HCT116 (cell line): ENCODE measurements around the gene NENF. TPM values are rescaled to one million over a fixed set of nuclear protein-coding genes. Genes with fewer than 3 reads are reported as not detected.
A peak's percentile ranks its signal among the peaks of the same experiment; 100 is the strongest.

Experiments used
- ATAC-seq: fragments of 200-7000 bp; cut with Tn5 transposase; 2 replicates; pipeline ENCODE4 v1.9.1; 2020; ENCODE audit warnings: mild to moderate bottlenecking, moderate library complexity
- BruUV-seq: library from RNA; stranded (reverse); fragments of 400-500 nt; replicated peaks from 2 replicates; lab custom pipeline; 2021; lab: Mats Ljungman, UMichigan
- CTCF ChIA-PET: fragments of 300-600 bp; sonication (Branson Sonifier 250); formaldehyde crosslinking; loops from one replicate; lab custom pipeline; 2021; ENCODE audit warnings: antibody characterized with exemption; lab: Charles Lee
- POLR2A ChIA-PET: fragments of 300-600, 350-600 bp; sonication (Branson Sonifier 250); formaldehyde crosslinking; loops from one replicate; lab custom pipeline; 2021; ENCODE audit warnings: antibody characterized with exemption; lab: Charles Lee
- RAD21 ChIA-PET, 2 experiments: fragments of 300-600 bp; sonication (Branson Sonifier 250); formaldehyde crosslinking; loops; one replicate each; lab custom pipeline; 2023; ENCODE audit warnings: low total read pairs in 2 of 2; ENCODE audit not compliant: uncharacterized antibody in 2 of 2, unreplicated experiment in 2 of 2, low non-redundant PET in 1 of 2; lab: Charles Lee
- DNase-seq: peaks from one replicate; pipeline ENCODE4 v3.0.0-alpha.2; 2010; ENCODE audit warnings: low read depth, low spot score
- H2AFZ ChIP-seq: fragments of 200-600 bp; shearing (Covaris generic), sonication (generic); 2 replicates; pipeline ENCODE4 v1.6.1; 2017; ENCODE audit warnings: low read depth, mixed run types, mixed read lengths, antibody characterized with exemption, low read length; ENCODE audit not compliant: poor library complexity, severe bottlenecking
- H3K27ac ChIP-seq: 2 replicates; pipeline ENCODE4 v1.5.1; 2012; ENCODE audit warnings: low read depth, low read length
- H3K27me3 ChIP-seq: fragments of 200-600 bp; sonication (generic); 2 replicates; pipeline ENCODE4 v1.6.1; 2016; ENCODE audit warnings: mixed run types, low read length, mixed read lengths; ENCODE audit not compliant: insufficient read depth
- H3K36me3 ChIP-seq, 2 experiments: fragments of 200-500 bp in 1 of 2; fragments of 200-600 bp in 1 of 2; sonication (Bioruptor generic) in 1 of 2; sonication (generic) in 1 of 2; 2 replicates each; pipeline versions ENCODE4 v1.5.1 to v1.6.1; 2014 to 2016; ENCODE audit warnings: low read length in 2 of 2, inconsistent platforms in 1 of 2, mixed read lengths in 1 of 2, mixed run types in 1 of 2; ENCODE audit not compliant: insufficient read depth in 2 of 2, control insufficient read depth in 1 of 2
- H3K4me1 ChIP-seq, 2 experiments: fragments of 200-600 bp in 1 of 2; sonication (generic) in 1 of 2; 2 replicates each; pipeline versions ENCODE4 v1.5.1 to v1.6.1; 2012 to 2017; ENCODE audit warnings: low read length in 2 of 2, inconsistent platforms in 1 of 2, mild to moderate bottlenecking in 1 of 2, mixed read lengths in 1 of 2, mixed run types in 1 of 2, moderate library complexity in 1 of 2; ENCODE audit not compliant: insufficient read depth in 2 of 2, control insufficient read depth in 1 of 2
- H3K4me2 ChIP-seq: fragments of 200-600 bp; sonication (generic); 2 replicates; pipeline ENCODE4 v1.6.1; 2017; ENCODE audit warnings: mixed run types, low read length, mixed read lengths
- H3K4me3 ChIP-seq, 2 experiments: fragments of 200-600 bp in 1 of 2; sonication (generic) in 1 of 2; replicated peaks in 1 of 2; 2 replicates each; pipeline ENCODE4 v1.5.1; 2011 to 2016; ENCODE audit warnings: low read length in 2 of 2, control low read depth in 1 of 2, low read depth in 1 of 2, mild to moderate bottlenecking in 1 of 2, mixed read lengths in 1 of 2, mixed run types in 1 of 2
- H3K79me2 ChIP-seq: fragments of 200-600 bp; sonication (generic); 2 replicates; pipeline ENCODE4 v1.6.1; 2017; ENCODE audit warnings: mild to moderate bottlenecking, mixed run types, low read length, moderate library complexity, mixed read lengths; ENCODE audit not compliant: insufficient read depth
- H3K9ac ChIP-seq: fragments of 200-600 bp; sonication (generic); 2 replicates; pipeline ENCODE4 v1.6.1; 2016; ENCODE audit warnings: low read length, mixed read lengths
- H3K9me2 ChIP-seq: fragments of 200-600 bp; sonication (generic), shearing (Covaris generic); 2 replicates; pipeline ENCODE4 v1.6.1; 2017; ENCODE audit warnings: mixed run types, mild to moderate bottlenecking, moderate library complexity; ENCODE audit not compliant: insufficient read depth
- H3K9me3 ChIP-seq, 2 experiments: fragments of 200-500 bp in 1 of 2; fragments of 200-600 bp in 1 of 2; sonication (Bioruptor generic) in 1 of 2; sonication (generic) in 1 of 2; 2 replicates each; pipeline ENCODE4 v1.6.1; 2014 to 2017; ENCODE audit warnings: low read length in 2 of 2, mixed read lengths in 2 of 2, inconsistent platforms in 1 of 2, low read depth in 1 of 2, mild to moderate bottlenecking in 1 of 2, mixed run types in 1 of 2, moderate library complexity in 1 of 2; ENCODE audit not compliant: control insufficient read depth in 1 of 2, insufficient read depth in 1 of 2
- H4K20me1 ChIP-seq: fragments of 200-600 bp; sonication (generic), shearing (Covaris generic); 2 replicates; pipeline ENCODE4 v1.6.1; 2017; ENCODE audit warnings: mixed run types, mild to moderate bottlenecking, moderate library complexity; ENCODE audit not compliant: insufficient read depth
- CEBPB ChIP-seq: IDR thresholded peaks from 2 replicates; pipeline ENCODE4 v1.6.1; 2012; ENCODE audit warnings: low read depth
- ELF1 ChIP-seq: IDR thresholded peaks from 2 replicates; pipeline ENCODE4 v1.6.1; 2012; ENCODE audit warnings: low read depth, borderline replicate concordance
- EZH2 ChIP-seq: fragments of 200-600 bp; sonication (generic); IDR thresholded peaks from 2 replicates; pipeline ENCODE4 v1.6.1; 2017; ENCODE audit warnings: antibody characterized with exemption, mixed run types
- EZH2phosphoT487 ChIP-seq: fragments of 200-600 bp; IDR thresholded peaks from 2 replicates; pipeline ENCODE4 v1.6.1; 2018; ENCODE audit warnings: antibody characterized with exemption, borderline replicate concordance
- FOSL1 ChIP-seq: IDR thresholded peaks from 2 replicates; pipeline ENCODE4 v1.6.1; 2012; ENCODE audit warnings: low read depth
- YY1 ChIP-seq: IDR thresholded peaks from 2 replicates; pipeline ENCODE4 v1.6.1; 2011; ENCODE audit warnings: low read length, low read depth, moderate library complexity, mild to moderate bottlenecking; ENCODE audit not compliant: insufficient replicate concordance; ENCODE audit errors: extremely low read depth
- ZNF274 ChIP-seq: fragments of 200-500 bp; sonication (Bioruptor generic); IDR thresholded peaks from 2 replicates; pipeline ENCODE4 v1.6.1; 2014; ENCODE audit warnings: mild to moderate bottlenecking, low read depth, low read length, inconsistent platforms
- intact Hi-C: fragments of 100-400 bp; cut with micrococcal nuclease; formaldehyde crosslinking; loops from 2 replicates; pipeline ENCODE4 v1.10.0; 2022
- total RNA-seq: library from RNA; stranded (reverse); gene quantifications from one replicate; pipeline ENCODE4 v1.2.1, GENCODE V29; 2021; ENCODE audit not compliant: unreplicated experiment
- TF ChIP-seq, protein P1 (sequence below), 3 experiments: fragments of 200-600 bp in 1 of 3; sonication (generic) in 1 of 3; IDR thresholded peaks in 2 of 3; conservative IDR thresholded peaks in 1 of 3; 2 replicates each; pipeline ENCODE4 v1.5.1; 2012 to 2017; ENCODE audit warnings: low read depth in 2 of 3, low read length in 2 of 3, antibody characterized with exemption in 1 of 3, borderline replicate concordance in 1 of 3, control low read depth in 1 of 3, mild to moderate bottlenecking in 1 of 3, mixed read lengths in 1 of 3, mixed run types in 1 of 3, moderate library complexity in 1 of 3; ENCODE audit not compliant: insufficient read depth in 1 of 3

Gene NENF
- total RNA-seq, 1 experiment from 2014 or later = 78.4 TPM

DNA sequence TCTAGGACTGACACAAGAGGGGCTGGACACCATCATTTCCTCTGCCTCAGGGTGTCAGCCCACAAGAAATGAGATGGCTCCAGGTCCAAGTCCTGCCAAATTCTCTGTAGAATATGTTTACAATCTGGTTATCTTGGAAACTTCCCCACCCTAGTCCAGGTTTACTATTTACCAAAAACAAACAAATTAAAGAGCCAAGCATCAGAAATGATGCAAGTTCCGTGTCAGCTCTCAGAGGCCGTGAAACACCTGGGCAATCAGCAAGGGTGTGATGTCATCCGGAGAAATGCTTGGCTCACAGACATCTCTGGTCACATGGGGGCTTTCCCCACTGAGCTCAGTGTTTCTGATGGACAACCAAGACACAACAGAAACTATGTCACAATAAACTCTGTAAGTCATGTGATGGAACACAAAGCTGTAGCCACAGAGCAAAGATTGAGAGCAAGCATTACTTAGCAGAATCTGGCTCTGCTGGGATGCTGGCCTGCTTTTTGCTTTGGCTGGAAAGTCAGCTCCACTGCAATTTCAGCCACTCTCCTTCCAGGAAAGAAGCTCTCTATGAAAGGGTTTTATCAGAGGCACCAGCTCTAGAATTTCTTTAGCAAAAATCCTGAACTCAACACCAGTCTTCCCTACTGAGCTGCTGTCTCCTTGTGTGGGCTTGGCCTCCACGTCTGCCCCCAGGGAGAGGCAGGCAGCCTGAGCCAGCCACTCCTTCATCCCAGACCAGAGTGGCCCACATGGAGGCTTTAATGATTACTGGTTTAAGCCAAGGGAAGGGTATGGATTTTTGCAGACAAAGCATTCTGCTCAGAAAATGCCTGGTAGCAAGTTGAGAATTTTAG, 55.9 kb downstream of the NENF start (continued):
- TF ChIP-seq CEBPB (peak; percentile 97), YY1 (no peak), EZH2 (no peak)

DNA sequence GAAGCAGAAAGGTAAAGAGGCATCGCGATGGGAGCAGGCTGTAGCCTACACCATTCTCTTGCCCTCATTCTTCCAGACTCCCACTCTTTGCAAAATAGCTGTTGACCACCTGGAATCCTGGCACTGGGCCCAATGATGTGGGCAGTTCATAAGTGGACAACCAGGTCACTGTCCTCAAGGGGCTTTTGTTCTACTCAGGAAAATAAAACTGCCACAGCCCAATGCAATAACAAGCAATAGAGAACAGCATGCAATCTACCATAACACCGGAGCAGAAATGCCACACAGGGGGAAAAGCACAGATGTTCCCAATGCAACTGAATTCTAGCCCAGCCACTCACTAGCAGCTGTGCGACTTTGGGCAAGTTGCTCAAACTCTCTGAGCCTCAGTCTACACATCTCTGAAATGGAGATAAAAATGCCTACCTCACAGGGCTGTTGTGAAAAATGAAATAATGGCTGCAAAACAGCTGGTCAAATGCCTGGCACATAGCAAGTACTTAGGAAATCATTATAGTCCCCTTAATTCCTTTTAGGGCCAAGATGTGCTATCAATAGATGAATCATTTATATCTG, 56.7 kb downstream of the NENF start:
- ATAC-seq (no peak), DNase-seq (no peak)
- no peaks in the 10 kb centered on the region for H4K20me1 ChIP-seq
- H3K9me3 ChIP-seq = no peaks in the 10 kb centered on the region
- no peak overlapping the region for H3K9ac ChIP-seq
- peaks cover 5 to 23% of the 10 kb centered on the region in 2 experiments; a peak in 3 of 4 replicates for H3K4me1 ChIP-seq
- no peaks in the 10 kb centered on the region for H3K79me2 ChIP-seq
- TF ChIP-seq CEBPB (no peak), ELF1 (no peak), EZH2phosphoT487 (no peak), EZH2 (no peak), ZNF274 (no peak), FOSL1 (no peak)
- TF ChIP-seq, protein P1, sequence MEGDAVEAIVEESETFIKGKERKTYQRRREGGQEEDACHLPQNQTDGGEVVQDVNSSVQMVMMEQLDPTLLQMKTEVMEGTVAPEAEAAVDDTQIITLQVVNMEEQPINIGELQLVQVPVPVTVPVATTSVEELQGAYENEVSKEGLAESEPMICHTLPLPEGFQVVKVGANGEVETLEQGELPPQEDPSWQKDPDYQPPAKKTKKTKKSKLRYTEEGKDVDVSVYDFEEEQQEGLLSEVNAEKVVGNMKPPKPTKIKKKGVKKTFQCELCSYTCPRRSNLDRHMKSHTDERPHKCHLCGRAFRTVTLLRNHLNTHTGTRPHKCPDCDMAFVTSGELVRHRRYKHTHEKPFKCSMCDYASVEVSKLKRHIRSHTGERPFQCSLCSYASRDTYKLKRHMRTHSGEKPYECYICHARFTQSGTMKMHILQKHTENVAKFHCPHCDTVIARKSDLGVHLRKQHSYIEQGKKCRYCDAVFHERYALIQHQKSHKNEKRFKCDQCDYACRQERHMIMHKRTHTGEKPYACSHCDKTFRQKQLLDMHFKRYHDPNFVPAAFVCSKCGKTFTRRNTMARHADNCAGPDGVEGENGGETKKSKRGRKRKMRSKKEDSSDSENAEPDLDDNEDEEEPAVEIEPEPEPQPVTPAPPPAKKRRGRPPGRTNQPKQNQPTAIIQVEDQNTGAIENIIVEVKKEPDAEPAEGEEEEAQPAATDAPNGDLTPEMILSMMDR (IDR thresholded peaks at IDR 0.05 in 2 of 3, conservative IDR thresholded peaks at IDR 0.05 in 1 of 3; ENCODE audit: borderline replicate concordance in 1 of 3, insufficient read depth in 1 of 3, low read depth in 2 of 3, low read length in 2 of 3) = no peak
- H3K27ac ChIP-seq = no peak overlapping the region
- ChIA-PET RAD21 (no interaction called here), POLR2A (interaction anchor here (1.6 kb wide), 1 partner anchor 119 kb away, joined by 4 read pairs; the partner anchor contains the start of gene ATF3), CTCF (interaction anchor here (1.2 to 2.1 kb wide), 2 partner anchors 12 to 31 kb away, joined by 3 to 8 read pairs; no protein-coding TSS in a partner anchor)
- H3K4me3 ChIP-seq = no peak overlapping the region
- intact Hi-C loops = no loop called here
- no peaks in the 10 kb centered on the region for H3K9me2 ChIP-seq
- H3K4me2 ChIP-seq = no peak overlapping the region
- no peaks in the 10 kb centered on the region for H3K27me3 ChIP-seq
- BruUV-seq = no TSS peak
- no peaks in the 10 kb centered on the region for H3K36me3 ChIP-seq
- H2AFZ ChIP-seq = no peak overlapping the region
